Stimulated activated CD8-positive, alpha-beta memory T cell treated with anti-CD3 and anti-CD28 coated beads, Interleukin-15, amount 100 ng/mL, for 48 hours (primary cell): Measurements from ENCODE around the gene EXOC1.

ENCODE experiments used
- DNase-seq, 2 donors: peaks; one replicate each; pipeline ENCODE4 v3.0.0-alpha.2; 2020; ENCODE audit warnings: low read depth in 2 of 2

EXOC1 gene

GRCh38 chr4:55949482-55949802 is 96.0 kb downstream of the EXOC1 start:
- no peak for DNase-seq

GRCh38 chr4:55951191-55951922 is 97.9 kb downstream of the EXOC1 start:
- DNase-seq, result no peak
